GM23248 (cell line): ENCODE data around the gene KCNH3. TPM values are rescaled to one million over a fixed set of nuclear protein-coding genes. Genes with fewer than 3 reads are reported as not detected.
A peak's percentile ranks its signal among the peaks of the same experiment; 100 is the strongest.

Experiments
- DNase-seq: peaks from one replicate; pipeline ENCODE4 v3.0.0-alpha.2; 2015
- H2AFZ ChIP-seq: fragments of 200-600 bp; sonication (generic); 2 replicates; pipeline ENCODE4 v1.6.1; 2016; ENCODE audit warnings: antibody characterized with exemption
- H3F3A ChIP-seq: fragments of 200-600 bp; sonication (generic); 2 replicates; pipeline ENCODE4 v1.6.1; 2016; ENCODE audit warnings: mild to moderate bottlenecking, antibody characterized with exemption, mixed run types; ENCODE audit not compliant: insufficient read depth
- H3K27ac ChIP-seq: fragments of 200-600 bp; sonication (generic); 2 replicates; pipeline ENCODE4 v1.5.1; 2016; ENCODE audit warnings: mild to moderate bottlenecking
- H3K27me3 ChIP-seq: fragments of 200-600 bp; sonication (generic); replicated peaks from 2 replicates; pipeline ENCODE4 v1.6.1; 2016; ENCODE audit warnings: mild to moderate bottlenecking; ENCODE audit not compliant: insufficient read depth
- H3K36me3 ChIP-seq: fragments of 200-600 bp; sonication (generic); 2 replicates; pipeline ENCODE4 v1.6.1; 2016; ENCODE audit warnings: low read depth, mild to moderate bottlenecking
- H3K4me1 ChIP-seq: fragments of 200-600 bp; sonication (generic); 2 replicates; pipeline ENCODE4 v1.6.1; 2016; ENCODE audit warnings: mild to moderate bottlenecking; ENCODE audit not compliant: insufficient read depth
- H3K4me2 ChIP-seq: fragments of 200-600 bp; sonication (generic); one replicate; pipeline ENCODE4 v1.6.1; 2016; ENCODE audit warnings: mild to moderate bottlenecking; ENCODE audit not compliant: unreplicated experiment
- H3K4me3 ChIP-seq: fragments of 200-600 bp; sonication (generic); 2 replicates; pipeline ENCODE4 v1.5.1; 2016; ENCODE audit warnings: mild to moderate bottlenecking
- H3K79me2 ChIP-seq: fragments of 200-600 bp; sonication (generic); 2 replicates; pipeline ENCODE4 v1.6.1; 2016; ENCODE audit warnings: mild to moderate bottlenecking; ENCODE audit not compliant: insufficient read depth
- H3K9ac ChIP-seq: fragments of 200-600 bp; sonication (generic); 2 replicates; pipeline ENCODE4 v1.6.1; 2016; ENCODE audit warnings: mild to moderate bottlenecking
- H3K9me2 ChIP-seq: fragments of 200-600 bp; sonication (generic); 2 replicates; pipeline ENCODE4 v1.6.1; 2016; ENCODE audit warnings: mixed run types, mild to moderate bottlenecking, moderate library complexity; ENCODE audit not compliant: insufficient read depth
- H3K9me3 ChIP-seq: fragments of 200-600 bp; sonication (generic); one replicate; pipeline ENCODE4 v1.6.1; 2017; ENCODE audit warnings: low read depth
- H4K20me1 ChIP-seq: fragments of 200-600 bp; sonication (generic); 2 replicates; pipeline ENCODE4 v1.6.0; 2016; ENCODE audit not compliant: insufficient read depth
- EZH2 ChIP-seq: fragments of 200-600 bp; sonication (generic); IDR thresholded peaks from 2 replicates; pipeline ENCODE4 v1.6.1; 2018; ENCODE audit warnings: antibody characterized with exemption, mild to moderate bottlenecking; ENCODE audit not compliant: insufficient read depth, poor library complexity, severe bottlenecking
- EZH2phosphoT487 ChIP-seq: fragments of 200-600 bp; sonication (generic); IDR thresholded peaks from 2 replicates; pipeline ENCODE4 v1.6.1; 2018; ENCODE audit warnings: antibody characterized with exemption, moderate library complexity, mild to moderate bottlenecking, low read depth; ENCODE audit not compliant: insufficient read depth
- WGBS, 2 experiments: methylation state at CpG; one replicate each; pipeline ENCODE4 v1.1.6; 2015 to 2017; ENCODE audit warnings: low lambda C conversion rate in 2 of 2, low coverage in 1 of 2; ENCODE audit errors: missing lambda C conversion rate in 2 of 2; 5-methylcytosine and 5-hydroxymethylcytosine counted together
- in situ Hi-C: fragments of 300-500 bp; cut with MboI; formaldehyde crosslinking; loops from 2 replicates; pipeline ENCODE4 v1.15.0; 2020
- polyA plus RNA-seq: library from polyadenylated mRNA; unstranded; fragments of >200 nt; fragmentation: Nextera tagmentation; extraction: Ambion mirVana; gene quantifications from 2 replicates; pipeline ENCODE4 v1.2.1, GENCODE V29; 2016
- total RNA-seq: library from RNA; depleted of rRNA; stranded (reverse); fragments of >200 nt; shearing (Covaris generic); gene quantifications from 2 replicates; pipeline ENCODE4 v1.2.3, GENCODE V29; 2014

KCNH3 gene
- total and polyA plus RNA-seq, 2 experiments from 2014 or later = 0.09 TPM; not detected in 1

- no peaks in the 10 kb centered on the region for H3K27me3 ChIP-seq
- in situ Hi-C loops = no loop called here
- H3K4me2 ChIP-seq = peak overlapping the region; percentile 87
- peaks cover 60% of the 10 kb centered on the region for H3K79me2 ChIP-seq
- peak overlapping the region; percentile 96 for H3K9ac ChIP-seq
- H4K20me1 ChIP-seq = no peaks in the 10 kb centered on the region
- DNase-seq = no peak
- H3K9me3 ChIP-seq = no peaks in the 10 kb centered on the region
- peaks cover 2% of the 10 kb centered on the region; the same call in 1 of the 2 replicates for H3K36me3 ChIP-seq
- peaks cover 11% of the 10 kb centered on the region; the same call in 1 of the 2 replicates for H3K4me1 ChIP-seq
- no peaks in the 10 kb centered on the region for H3K9me2 ChIP-seq
- TF ChIP-seq EZH2phosphoT487 (no peak), EZH2 (no peak)
- WGBS, 2 experiments = 7 to 8% methylated on average over 11 of the region's 11 CpGs
- H2AFZ ChIP-seq = peak overlapping the region; percentile 97
- H3K4me3 ChIP-seq = peak overlapping the region; percentile 99
- no peaks in the 10 kb centered on the region for H3F3A ChIP-seq
- H3K27ac ChIP-seq = no peak overlapping the region
These were observed 28.4 kb downstream of the KCNH3 start for GRCh38 chr12:49567302-49567610.

- Histone ChIP-seq H3K36me3 (no peaks in the 10 kb centered on the region; the same call in 1 of the 2 replicates), H3K9me2 (no peaks in the 10 kb centered on the region), H3K27ac (peak within 1 kb of the TSS; percentile 85), H2AFZ (peak within 1 kb of the TSS; percentile 97), H3K9ac (peak within 1 kb of the TSS; percentile 96), H3K9me3 (no peaks in the 10 kb centered on the region), H3F3A (no peaks in the 10 kb centered on the region), H3K79me2 (peaks cover 61% of the 10 kb centered on the region), H4K20me1 (no peaks in the 10 kb centered on the region), H3K4me2 (peak within 1 kb of the TSS; percentile 87), H3K4me1 (peaks cover 11% of the 10 kb centered on the region; the same call in 1 of the 2 replicates), H3K4me3 (peak within 1 kb of the TSS; percentile 99), H3K27me3 (no peaks in the 10 kb centered on the region)
- DNase-seq = peak; percentile 98
- in situ Hi-C loops = no loop called here
- 1% methylated on average over 51 to 54 of the region's 54 CpGs for WGBS, 2 experiments
- TF ChIP-seq EZH2 (no peak), EZH2phosphoT487 (no peak)
These were observed 29.0 kb downstream of the KCNH3 start, which contains the start of gene MCRS1 for GRCh38 chr12:49567611-49568441. Gene MCRS1, minus strand, starts transcription at chr12:49568142. Its CDS starts 1,411 bp downstream, at chr12:49566731.

DNA sequence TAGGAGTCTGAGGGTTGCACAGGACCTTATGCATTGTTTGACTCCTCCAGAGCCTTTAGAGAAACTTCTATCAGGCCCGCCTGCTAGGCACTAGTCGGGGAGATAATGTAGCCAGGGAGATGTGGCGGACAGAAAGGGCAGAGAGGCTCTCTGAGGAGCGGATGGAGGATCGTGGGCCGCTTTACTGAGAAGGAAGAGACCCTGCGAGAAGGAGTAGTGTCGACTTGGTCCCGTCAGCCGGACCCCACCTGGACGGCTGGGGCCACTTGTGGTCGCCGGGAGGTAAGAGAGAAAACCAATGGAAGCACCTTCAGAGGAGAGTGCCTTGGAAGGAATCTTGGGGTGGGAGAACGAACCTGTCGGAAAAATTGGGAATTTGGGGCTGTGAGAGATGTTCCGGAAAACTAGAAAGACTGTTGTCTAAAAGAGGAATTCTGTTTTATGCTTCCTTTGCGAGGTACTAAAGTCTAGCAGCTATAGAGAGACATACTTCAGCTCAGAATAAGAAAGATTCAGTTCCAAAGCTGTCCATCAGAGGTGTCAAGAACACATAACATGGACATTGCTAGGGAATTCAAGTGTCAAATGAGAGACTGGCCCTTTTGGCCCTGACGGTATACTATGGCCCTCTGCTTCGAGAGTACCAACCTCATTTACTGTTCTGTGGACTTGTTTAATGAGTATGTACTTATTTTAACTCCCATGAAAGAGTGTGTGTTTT lies 29.8 kb downstream of the KCNH3 start:
- H3K79me2 ChIP-seq = peaks cover 61% of the 10 kb centered on the region
- peak; percentile 34 for DNase-seq
- H3K4me3 ChIP-seq = peak overlapping the region; percentile 99
- H3K9ac ChIP-seq = peak overlapping the region; percentile 96
- H3K4me2 ChIP-seq = peak overlapping the region; percentile 87
- no peaks in the 10 kb centered on the region for H3K9me2 ChIP-seq
- peak overlapping the region; percentile 97 for H2AFZ ChIP-seq
- no peaks in the 10 kb centered on the region for H3K36me3 ChIP-seq
- no peak for TF ChIP-seq EZH2
- no peak for TF ChIP-seq EZH2phosphoT487
- no peaks in the 10 kb centered on the region for H4K20me1 ChIP-seq
- WGBS, 2 experiments = 1 to 2% methylated on average over 19 of the region's 19 CpGs
- H3K27ac ChIP-seq = peak overlapping the region; percentile 85; the same call in 1 of the 2 replicates
- H3F3A ChIP-seq = no peaks in the 10 kb centered on the region
- in situ Hi-C loops = no loop called here
- no peaks in the 10 kb centered on the region for H3K9me3 ChIP-seq
- H3K4me1 ChIP-seq = peaks cover 11% of the 10 kb centered on the region; the same call in 1 of the 2 replicates
- H3K27me3 ChIP-seq = no peaks in the 10 kb centered on the region

- in situ Hi-C loops = no loop called here
- no peak for TF ChIP-seq EZH2phosphoT487
- no peak for TF ChIP-seq EZH2
These were observed 38.9 kb downstream of the KCNH3 start for GRCh38 chr12:49577589-49578315.

More at GRCh38 chr12:49577589-49578315, 38.9 kb downstream of the KCNH3 start:
- Histone ChIP-seq H3K9ac (no peak overlapping the region), H3K9me2 (no peaks in the 10 kb centered on the region), H3K36me3 (0 out of 2 replicates have a peak, but pooled peaks cover 3% of the 10 kb centered on the region), H3K27me3 (no peaks in the 10 kb centered on the region), H3K4me1 (no peaks in the 10 kb centered on the region), H3K4me3 (no peak overlapping the region), H3K79me2 (no peaks in the 10 kb centered on the region), H3K27ac (no peak overlapping the region), H3K9me3 (no peaks in the 10 kb centered on the region), H3F3A (no peaks in the 10 kb centered on the region), H4K20me1 (no peaks in the 10 kb centered on the region), H3K4me2 (no peak overlapping the region), H2AFZ (no peak overlapping the region)
- WGBS, 2 experiments = 70 to 71% methylated on average over 9 of the region's 9 CpGs
- no peak for DNase-seq
